Measurements from ENCODE around the gene XCL2. TPM values are rescaled to one million over a fixed set of nuclear protein-coding genes. Genes with fewer than 3 reads are reported as not detected.

The XCL2 gene
- total and polyA plus RNA-seq, 2 of the 8 experiments (the other 6 are each of a cell fraction or from before 2014, with no cell fraction given) = not detected

GRCh38 chr1:168582688-168583336 is 39.0 kb upstream of the XCL2 start (continued):
- TF ChIP-seq CHD7 (IDR thresholded peaks at IDR 0.05; ENCODE audit: insufficient replicate concordance, low read length) = no peak
